Panc1 (cell line): ENCODE measurements around the gene PIGU.
"Not testable (repeated sequence)": the region's sequence is repeated elsewhere in the genome, so short reads cannot be mapped to it uniquely, and the experiment has no call there.

Experiments
- POLR2AphosphoS5 ChIP-seq: IDR thresholded peaks from 2 replicates; pipeline ENCODE4 v1.6.1; 2012; ENCODE audit warnings: mild to moderate bottlenecking, low read depth, low read length, moderate library complexity
- TF ChIP-seq, protein P1 (sequence below): fragments of 450-650 bp; IDR thresholded peaks from 2 replicates; pipeline ENCODE4 v1.5.1; 2017; ENCODE audit warnings: mild to moderate bottlenecking

DNA sequence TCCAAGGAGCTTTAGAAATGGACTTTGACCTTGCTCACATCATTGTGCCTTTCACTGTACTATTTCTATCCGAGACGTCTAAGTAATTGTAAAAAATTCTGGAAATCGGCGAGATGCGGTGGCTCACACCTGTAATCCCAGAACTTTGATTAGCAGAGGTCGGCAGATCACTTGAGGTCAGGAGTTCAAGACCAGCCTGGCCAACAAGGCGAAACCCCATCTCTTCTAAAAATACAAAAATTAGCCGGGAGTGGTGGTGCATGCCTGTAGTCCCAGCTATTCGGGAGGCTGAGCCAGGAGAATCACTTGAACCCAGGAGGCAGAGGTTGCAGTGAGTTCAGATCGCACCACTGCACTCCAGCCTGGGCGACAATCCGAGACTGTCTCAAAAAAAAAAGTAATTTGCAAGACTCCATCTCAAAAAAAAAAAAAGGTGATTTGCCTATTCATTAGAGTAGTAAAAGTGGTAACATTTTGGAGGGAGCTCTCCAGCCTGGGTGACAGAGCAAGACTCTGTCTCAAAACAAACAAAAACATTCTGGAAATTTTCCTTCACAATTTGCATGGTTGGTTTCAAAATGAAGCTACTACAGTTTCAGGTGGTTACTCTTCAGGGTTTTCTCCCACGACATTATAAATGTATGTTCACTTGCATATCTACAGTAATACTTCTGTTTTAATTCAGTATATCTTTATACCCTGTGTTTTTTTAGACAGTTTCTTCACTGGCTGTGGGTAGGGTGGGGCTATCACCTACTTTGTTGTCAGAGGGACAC is 42.5 kb upstream of the PIGU start:
- TF ChIP-seq, protein P1, sequence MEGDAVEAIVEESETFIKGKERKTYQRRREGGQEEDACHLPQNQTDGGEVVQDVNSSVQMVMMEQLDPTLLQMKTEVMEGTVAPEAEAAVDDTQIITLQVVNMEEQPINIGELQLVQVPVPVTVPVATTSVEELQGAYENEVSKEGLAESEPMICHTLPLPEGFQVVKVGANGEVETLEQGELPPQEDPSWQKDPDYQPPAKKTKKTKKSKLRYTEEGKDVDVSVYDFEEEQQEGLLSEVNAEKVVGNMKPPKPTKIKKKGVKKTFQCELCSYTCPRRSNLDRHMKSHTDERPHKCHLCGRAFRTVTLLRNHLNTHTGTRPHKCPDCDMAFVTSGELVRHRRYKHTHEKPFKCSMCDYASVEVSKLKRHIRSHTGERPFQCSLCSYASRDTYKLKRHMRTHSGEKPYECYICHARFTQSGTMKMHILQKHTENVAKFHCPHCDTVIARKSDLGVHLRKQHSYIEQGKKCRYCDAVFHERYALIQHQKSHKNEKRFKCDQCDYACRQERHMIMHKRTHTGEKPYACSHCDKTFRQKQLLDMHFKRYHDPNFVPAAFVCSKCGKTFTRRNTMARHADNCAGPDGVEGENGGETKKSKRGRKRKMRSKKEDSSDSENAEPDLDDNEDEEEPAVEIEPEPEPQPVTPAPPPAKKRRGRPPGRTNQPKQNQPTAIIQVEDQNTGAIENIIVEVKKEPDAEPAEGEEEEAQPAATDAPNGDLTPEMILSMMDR, result not testable (repeated sequence)
- not testable (repeated sequence) for TF ChIP-seq POLR2AphosphoS5
